ENCODE data around the gene TMEM176A.
A peak's percentile ranks its signal among the peaks of the same experiment; 100 is the strongest.

TMEM176A gene

GRCh38 chr7:150800581-150801241 is at the start of gene TMEM176A:
TMEM176A (plus strand) TSS chr7:150800769; CDS start chr7:150801551, 782 bp downstream.
- no peak within 1 kb of the TSS for H3K27ac ChIP-seq
- TF ChIP-seq ZFX (IDR thresholded peaks at IDR 0.05) (no peak), CTCF (conservative IDR thresholded peaks at IDR 0.05) (no peak)

- TF ChIP-seq ZFX (IDR thresholded peaks at IDR 0.05) = no peak
- no peak for TF ChIP-seq CTCF (conservative IDR thresholded peaks at IDR 0.05)
- no peak overlapping the region for H3K27ac ChIP-seq
Measured at GRCh38 chr7:150751702-150752101, 48.9 kb upstream of the TMEM176A start.

- H3K27ac ChIP-seq = no peak overlapping the region
- TF ChIP-seq ZFX (IDR thresholded peaks at IDR 0.05) (no peak), CTCF (conservative IDR thresholded peaks at IDR 0.05) (no peak)
Measured at GRCh38 chr7:150753239-150753638, 47.3 kb upstream of the TMEM176A start.

- TF ChIP-seq CTCF (conservative IDR thresholded peaks at IDR 0.05) (peak; percentile 27), ZFX (IDR thresholded peaks at IDR 0.05) (no peak)
- H3K27ac ChIP-seq = no peak overlapping the region
Measured at GRCh38 chr7:150753826-150754603, 46.6 kb upstream of the TMEM176A start.

- TF ChIP-seq ZFX (IDR thresholded peaks at IDR 0.05) (no peak), CTCF (conservative IDR thresholded peaks at IDR 0.05) (no peak)
Measured at GRCh38 chr7:150754951-150755350, 45.6 kb upstream of the TMEM176A start.

GRCh38 chr7:150755473-150756099 is 45.0 kb upstream of the TMEM176A start:
- TF ChIP-seq ZFX (IDR thresholded peaks at IDR 0.05) (no peak), CTCF (conservative IDR thresholded peaks at IDR 0.05) (no peak)

More at GRCh38 chr7:150754951-150755350, 45.6 kb upstream of the TMEM176A start:
- no peak overlapping the region for H3K27ac ChIP-seq

GRCh38 chr7:150756166-150756565 is 44.4 kb upstream of the TMEM176A start:
- TF ChIP-seq ZFX (IDR thresholded peaks at IDR 0.05) (no peak), CTCF (conservative IDR thresholded peaks at IDR 0.05) (no peak)

More at GRCh38 chr7:150755473-150756099, 45.0 kb upstream of the TMEM176A start:
- no peak overlapping the region for H3K27ac ChIP-seq

More at GRCh38 chr7:150756166-150756565, 44.4 kb upstream of the TMEM176A start:
- H3K27ac ChIP-seq = no peak overlapping the region

Data from C4-2B (cell line).